Common myeloid progenitor, CD34-positive (primary cell): ENCODE measurements around the gene KRTAP21-1.

Source experiments
- CTCF ChIA-PET: fragments of 350-600 bp; sonication (Branson Sonifier 250); formaldehyde crosslinking; loops from one replicate; lab custom pipeline; 2021; ENCODE audit warnings: antibody characterized with exemption; lab: Charles Lee
- POLR2A ChIA-PET: fragments of 350-600 bp; sonication (Branson Sonifier 250); formaldehyde crosslinking; loops from one replicate; lab custom pipeline; 2021; ENCODE audit warnings: antibody characterized with exemption; lab: Charles Lee
- DNase-seq, 3 donors: peaks; one replicate each; pipeline versions ENCODE4 v3.0.0 to v3.0.0-alpha.2; 2013
- H3K27ac ChIP-seq, 2 experiments: 1 replicate in 1 of 2; 2 replicates in 1 of 2; pipeline ENCODE4 v1.7.0; 2013; ENCODE audit warnings: inconsistent platforms in 2 of 2, low read length in 2 of 2, mild to moderate bottlenecking in 2 of 2, low read depth in 1 of 2, moderate library complexity in 1 of 2; ENCODE audit not compliant: severe bottlenecking in 2 of 2, insufficient read depth in 1 of 2, poor library complexity in 1 of 2
- H3K27me3 ChIP-seq, 5 experiments: replicated peaks in 2 of 5; 1 replicate in 3 of 5; 2 replicates in 2 of 5; pipeline versions ENCODE4 v1.6.1 to v1.7.0; 2013; ENCODE audit warnings: low read length in 4 of 5, mild to moderate bottlenecking in 2 of 5, moderate library complexity in 2 of 5, inconsistent platforms in 1 of 5; ENCODE audit not compliant: insufficient read depth in 5 of 5, control insufficient read depth in 4 of 5
- H3K36me3 ChIP-seq, 4 experiments: 1 replicate in 2 of 4; 2 replicates in 2 of 4; pipeline versions ENCODE4 v1.6.1 to v1.7.0; 2013; ENCODE audit warnings: low read length in 3 of 4, control low read depth in 1 of 4, mild to moderate bottlenecking in 1 of 4; ENCODE audit not compliant: control insufficient read depth in 4 of 4, insufficient read depth in 4 of 4
- H3K4me1 ChIP-seq, 4 experiments: 1 replicate in 3 of 4; 2 replicates in 1 of 4; pipeline versions ENCODE4 v1.6.1 to v1.7.1; 2013; ENCODE audit warnings: low read length in 3 of 4, mild to moderate bottlenecking in 3 of 4, control low read depth in 1 of 4, inconsistent platforms in 1 of 4, moderate library complexity in 1 of 4; ENCODE audit not compliant: control insufficient read depth in 4 of 4, insufficient read depth in 4 of 4; ENCODE audit errors: control extremely low read depth in 1 of 4
- H3K4me3 ChIP-seq, 7 experiments: 1 replicate in 4 of 7; 2 replicates in 3 of 7; pipeline versions ENCODE4 v1.5.1 to v1.7.0; 2013; ENCODE audit warnings: mild to moderate bottlenecking in 7 of 7, low read length in 6 of 7, moderate library complexity in 6 of 7, inconsistent platforms in 2 of 7, low read depth in 2 of 7, control low read depth in 1 of 7; ENCODE audit not compliant: insufficient read depth in 4 of 7, control insufficient read depth in 1 of 7; ENCODE audit errors: extremely low read depth in 1 of 7
- H3K9me3 ChIP-seq, 5 experiments: 1 replicate in 4 of 5; 2 replicates in 1 of 5; pipeline versions ENCODE4 v1.6.1 to v1.7.1; 2013; ENCODE audit warnings: low read length in 4 of 5, mild to moderate bottlenecking in 2 of 5, inconsistent platforms in 1 of 5, low read depth in 1 of 5, moderate library complexity in 1 of 5; ENCODE audit not compliant: control insufficient read depth in 4 of 5, insufficient read depth in 2 of 5; ENCODE audit errors: control extremely low read depth in 1 of 5
- WGBS: methylation state at CpG from one replicate; pipeline ENCODE4 v1.1.5; 2013; ENCODE audit not compliant: insufficient coverage; 5-methylcytosine and 5-hydroxymethylcytosine counted together

Gene KRTAP21-1

DNA sequence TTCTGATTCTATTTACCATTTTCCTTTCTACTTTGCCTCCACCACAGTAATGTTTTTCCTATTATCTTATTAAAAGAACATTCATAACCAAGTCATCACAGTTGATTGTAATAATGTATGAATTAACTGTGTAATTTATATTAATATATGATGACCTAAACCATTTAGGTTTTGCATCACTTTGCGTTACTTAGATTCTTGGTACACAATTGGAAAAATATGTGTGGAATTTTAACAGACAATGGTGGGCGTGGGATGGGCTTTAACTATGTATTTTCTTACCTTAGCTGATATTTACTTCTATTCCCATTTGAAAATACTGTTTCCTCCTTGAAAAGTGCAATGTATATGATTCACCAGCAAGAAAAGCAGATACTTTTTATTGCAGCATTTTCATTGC, 40.3 kb downstream of the KRTAP21-1 start:
- POLR2A ChIA-PET, result no interaction called here
- Histone ChIP-seq H3K9me3 (no peaks in the 10 kb centered on the region), H3K27me3 (no peaks in the 10 kb centered on the region), H3K27ac (no peak overlapping the region), H3K4me1 (no peaks in the 10 kb centered on the region), H3K4me3 (no peak overlapping the region), H3K36me3 (no peaks in the 10 kb centered on the region)
- no peak for DNase-seq
- WGBS, result no CpG with 5 or more reads among the region's 2 CpGs
- CTCF ChIA-PET, result no interaction called here

DNA sequence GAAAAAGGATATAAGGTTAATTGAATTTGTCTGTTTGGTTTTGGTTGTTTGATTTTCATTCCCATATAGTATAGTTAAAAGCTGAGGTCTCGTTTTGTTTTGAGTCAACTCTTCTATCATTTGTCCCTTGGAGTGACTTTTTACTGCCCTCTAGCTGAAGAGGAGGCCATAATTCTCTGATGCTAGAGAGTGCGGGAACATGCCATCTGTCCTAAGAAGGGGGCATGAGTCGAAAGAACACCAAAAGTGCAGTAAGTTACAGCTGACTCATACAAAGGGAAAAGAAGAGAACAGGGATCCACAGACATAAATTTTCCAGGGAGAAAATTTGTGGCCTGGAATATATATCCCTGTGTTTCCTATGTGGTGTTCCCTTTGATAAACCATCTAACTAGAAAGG, 40.8 kb downstream of the KRTAP21-1 start:
- H3K36me3 ChIP-seq, result no peaks in the 10 kb centered on the region
- no peaks in the 10 kb centered on the region for H3K9me3 ChIP-seq
- no peaks in the 10 kb centered on the region for H3K4me1 ChIP-seq
- no peak overlapping the region for H3K27ac ChIP-seq
- H3K4me3 ChIP-seq, result no peak overlapping the region
- DNase-seq, result no peak
- WGBS, result 71% methylated on average over 1 of the region's 3 CpGs
- no peaks in the 10 kb centered on the region for H3K27me3 ChIP-seq
- ChIA-PET POLR2A (no interaction called here), CTCF (no interaction called here)

- H3K4me1 ChIP-seq, result no peaks in the 10 kb centered on the region
- no peak for DNase-seq
- H3K36me3 ChIP-seq, result no peaks in the 10 kb centered on the region
- H3K9me3 ChIP-seq, result no peaks in the 10 kb centered on the region
- no peaks in the 10 kb centered on the region for H3K27me3 ChIP-seq
- 80% methylated on average over 3 of the region's 3 CpGs for WGBS
- POLR2A ChIA-PET, result no interaction called here
- CTCF ChIA-PET, result no interaction called here
- no peak overlapping the region for H3K4me3 ChIP-seq
- no peak overlapping the region for H3K27ac ChIP-seq
Observed at GRCh38 chr21:30713766-30714165, 41.5 kb downstream of the KRTAP21-1 start.

- 67% methylated on average over 2 of the region's 3 CpGs for WGBS
- CTCF ChIA-PET, result no interaction called here
- H3K27me3 ChIP-seq, result no peaks in the 10 kb centered on the region
- H3K9me3 ChIP-seq, result no peaks in the 10 kb centered on the region
- H3K36me3 ChIP-seq, result no peaks in the 10 kb centered on the region
- H3K4me3 ChIP-seq, result no peak overlapping the region
- H3K27ac ChIP-seq, result no peak overlapping the region
- H3K4me1 ChIP-seq, result no peaks in the 10 kb centered on the region
- DNase-seq, result no peak
- POLR2A ChIA-PET, result no interaction called here
Observed at GRCh38 chr21:30710499-30710898, 44.7 kb downstream of the KRTAP21-1 start.

- H3K27me3 ChIP-seq, result no peaks in the 10 kb centered on the region
- ChIA-PET CTCF (no interaction called here), POLR2A (interaction anchor here (0.6 kb wide), 1 partner anchor 16 kb away, joined by 3 read pairs; no protein-coding TSS in a partner anchor)
- no peak overlapping the region for H3K27ac ChIP-seq
- no peak overlapping the region for H3K4me3 ChIP-seq
- no peaks in the 10 kb centered on the region for H3K9me3 ChIP-seq
- H3K4me1 ChIP-seq, result no peaks in the 10 kb centered on the region
- no peaks in the 10 kb centered on the region for H3K36me3 ChIP-seq
- DNase-seq, result no peak
Observed at GRCh38 chr21:30707409-30707808, 47.8 kb downstream of the KRTAP21-1 start.
